HG02759 (cell line): ENCODE results near the gene PRKCE.
"Not testable (repeated sequence)": the region's sequence is repeated elsewhere in the genome, so short reads cannot be mapped to it uniquely, and the experiment has no call there.

Source experiments
- ATAC-seq: cut with Tn5 transposase; IDR thresholded peaks from one replicate; pipeline ENCODE4 v1.9.1; 2021; ENCODE audit warnings: mild to moderate bottlenecking, moderate library complexity; ENCODE audit not compliant: unreplicated experiment

The PRKCE gene

DNA sequence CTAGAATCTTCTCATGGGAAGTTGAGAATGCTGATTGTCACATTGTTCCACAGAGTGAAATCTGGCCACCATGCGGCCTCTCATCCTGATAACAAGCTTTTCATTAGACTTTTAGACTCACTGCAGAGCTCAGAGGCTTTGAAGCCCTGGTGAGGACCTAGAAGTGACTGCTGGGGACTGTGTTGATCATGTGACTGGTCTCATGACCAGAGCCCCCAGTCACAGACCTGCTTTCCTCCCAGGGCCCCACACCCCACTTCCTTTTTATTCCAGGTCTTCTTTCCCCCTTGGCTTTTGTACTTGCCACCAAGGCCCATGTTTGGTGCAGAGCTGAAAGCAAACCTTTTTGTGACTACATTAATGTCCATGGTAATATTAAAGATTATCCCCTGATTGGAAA lies 45.2 kb downstream of the PRKCE start:
- ATAC-seq: no peak

DNA sequence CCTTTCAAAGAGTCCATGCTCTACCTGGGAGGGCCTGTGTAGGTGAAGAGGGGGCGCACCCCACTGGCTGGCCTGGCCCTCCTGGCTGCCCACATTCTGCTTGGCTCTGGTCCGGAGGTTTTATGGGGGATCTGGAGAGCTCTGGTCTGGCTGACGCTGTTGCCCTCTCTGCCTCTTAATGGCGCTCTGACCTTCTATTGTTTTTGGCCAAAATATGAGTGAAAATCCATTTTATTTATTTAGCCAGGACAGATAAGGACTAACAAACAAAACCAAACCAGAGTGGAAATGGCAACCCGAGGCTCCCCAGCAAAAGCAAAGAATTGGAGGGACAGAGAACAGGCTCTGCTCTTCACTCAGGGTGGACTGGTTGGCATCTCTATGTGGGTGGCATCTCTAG lies 45.7 kb downstream of the PRKCE start:
- no peak for ATAC-seq

DNA sequence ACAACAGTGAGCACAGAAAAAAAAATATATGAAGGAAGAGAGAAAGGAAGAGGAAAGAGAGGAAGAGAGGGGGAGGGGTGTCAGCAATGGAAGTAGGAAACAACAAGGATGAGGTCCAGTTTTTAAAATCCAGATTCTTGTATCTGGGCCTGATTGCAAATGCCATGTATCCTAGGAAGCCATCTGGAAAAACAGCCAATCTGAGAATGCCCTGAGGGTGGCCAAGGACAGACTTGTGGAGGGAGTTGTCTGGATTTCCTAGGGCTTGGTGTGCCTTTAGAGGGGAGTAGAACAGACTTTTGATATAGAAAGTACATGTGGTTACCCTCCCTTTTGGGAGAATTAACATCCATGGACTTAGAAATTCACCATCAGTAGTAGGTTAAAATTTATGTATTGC lies 47.1 kb downstream of the PRKCE start:
- ATAC-seq: no peak

DNA sequence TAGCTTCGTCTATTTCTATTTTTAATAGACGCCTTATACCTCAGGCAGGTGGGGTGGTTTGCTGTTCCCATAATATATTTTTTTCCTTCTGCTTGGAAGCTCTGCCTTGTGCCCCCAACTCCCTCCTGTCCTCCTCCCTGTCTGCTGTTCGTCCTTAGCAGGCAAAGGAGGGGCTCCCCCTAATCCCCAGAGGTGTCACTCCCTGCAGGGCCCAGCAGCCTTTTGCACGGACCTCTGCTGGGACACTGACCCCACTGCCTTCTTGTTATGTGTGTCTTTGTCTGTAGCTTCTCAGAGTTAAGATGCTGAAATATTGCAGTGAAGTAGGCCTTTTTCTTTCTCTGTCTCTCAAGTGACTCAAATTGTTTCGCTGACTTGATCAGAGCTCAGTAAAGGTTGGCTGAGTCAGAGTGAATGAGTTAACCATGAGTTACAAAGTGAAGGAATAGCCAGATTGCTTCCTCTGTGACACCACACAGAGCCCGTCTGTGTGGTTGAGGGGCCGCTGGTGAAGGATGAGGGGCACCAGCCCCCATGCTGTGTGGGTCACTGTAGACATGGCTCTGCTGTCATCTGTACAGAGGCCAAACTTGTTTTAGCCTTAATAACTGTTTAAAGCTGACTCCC lies 47.7 kb downstream of the PRKCE start:
- ATAC-seq: peak; percentile 80

DNA sequence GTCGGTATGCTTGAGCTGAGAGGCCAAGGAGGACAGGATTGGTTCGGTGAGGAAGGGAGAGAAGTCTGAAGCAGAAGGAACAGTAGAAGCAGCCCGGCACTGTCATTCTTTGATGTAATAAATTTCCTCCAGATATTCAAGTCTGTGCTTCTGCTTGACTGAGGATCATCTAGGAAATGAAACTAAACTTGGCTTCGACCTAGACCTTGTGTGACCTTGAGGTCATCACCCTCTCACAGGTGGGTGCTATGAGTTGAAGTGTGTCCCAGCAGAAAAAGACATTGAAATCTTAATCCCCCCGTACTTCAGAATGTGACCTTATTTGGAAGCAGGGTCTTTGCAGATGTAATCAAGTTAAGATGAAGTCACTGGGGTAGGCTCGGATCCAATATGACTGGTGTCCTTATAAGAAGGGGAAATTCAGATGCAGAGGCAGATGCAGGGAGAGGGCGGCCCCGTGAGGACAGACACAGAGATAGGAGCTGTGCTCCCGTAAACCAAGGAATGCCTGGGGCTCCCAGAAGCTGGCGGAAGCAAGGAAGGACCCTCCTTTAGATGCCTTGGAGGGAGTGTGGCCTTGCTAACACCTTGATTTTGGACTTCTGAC lies 49.0 kb downstream of the PRKCE start:
- no peak for ATAC-seq

DNA sequence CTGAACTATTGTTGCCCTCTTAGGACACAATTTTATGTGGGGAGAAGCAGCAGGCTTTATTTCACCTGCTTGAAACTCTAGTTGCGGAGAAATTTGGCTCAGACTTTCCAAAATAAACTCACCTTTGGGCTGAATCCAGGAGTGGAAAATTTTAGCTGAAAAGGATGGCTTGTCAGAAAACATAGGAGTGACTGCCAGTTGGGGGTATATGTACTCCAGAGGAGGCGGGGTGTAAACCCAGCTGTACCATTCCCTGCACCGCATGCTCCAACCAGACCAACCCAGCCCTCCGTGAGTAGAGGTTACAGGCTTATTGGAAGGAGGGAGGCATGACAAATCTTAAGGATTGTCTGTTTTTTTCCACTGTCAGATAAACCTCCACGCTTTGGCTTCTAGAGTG lies 53.8 kb downstream of the PRKCE start:
- ATAC-seq: no peak

DNA sequence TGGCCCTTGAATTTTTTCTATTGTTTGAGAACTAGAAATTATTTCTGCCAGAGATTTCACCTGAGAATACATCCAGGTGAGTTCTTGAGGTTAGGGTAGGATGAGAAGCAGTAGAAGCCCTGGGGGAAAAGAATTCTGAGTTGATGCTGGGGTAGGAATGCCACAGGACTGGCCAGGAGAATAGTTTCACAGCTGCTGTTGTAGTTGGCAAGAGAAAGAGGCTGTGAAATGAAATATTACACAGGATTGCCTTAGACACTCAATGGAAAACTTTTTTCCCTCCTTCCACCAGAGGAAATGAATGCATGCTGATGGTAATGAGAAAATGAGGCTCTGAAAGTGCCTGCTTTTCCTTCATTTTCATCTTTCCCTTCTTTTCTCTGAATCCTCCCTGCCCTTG lies 54.6 kb downstream of the PRKCE start:
- ATAC-seq: no peak

DNA sequence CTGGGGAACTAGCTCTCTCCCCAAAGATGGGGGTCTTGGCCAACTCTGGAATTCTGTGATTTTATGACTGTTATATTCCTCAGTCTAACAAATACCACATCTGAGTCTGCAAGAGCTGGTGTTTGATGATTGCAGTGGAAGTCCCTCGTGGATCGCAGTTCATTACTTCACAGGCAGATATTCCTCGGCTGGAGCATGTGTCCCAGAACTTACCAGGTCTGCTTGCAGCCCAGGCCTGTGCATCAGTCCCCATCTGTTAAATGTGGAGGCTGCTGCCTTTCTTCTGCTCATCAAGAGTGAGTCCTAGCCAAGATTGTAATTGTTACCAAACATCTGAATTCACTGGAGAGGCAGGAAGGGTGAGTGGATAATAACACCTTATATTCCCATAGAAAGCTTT lies 55.5 kb downstream of the PRKCE start:
- ATAC-seq: no peak

DNA sequence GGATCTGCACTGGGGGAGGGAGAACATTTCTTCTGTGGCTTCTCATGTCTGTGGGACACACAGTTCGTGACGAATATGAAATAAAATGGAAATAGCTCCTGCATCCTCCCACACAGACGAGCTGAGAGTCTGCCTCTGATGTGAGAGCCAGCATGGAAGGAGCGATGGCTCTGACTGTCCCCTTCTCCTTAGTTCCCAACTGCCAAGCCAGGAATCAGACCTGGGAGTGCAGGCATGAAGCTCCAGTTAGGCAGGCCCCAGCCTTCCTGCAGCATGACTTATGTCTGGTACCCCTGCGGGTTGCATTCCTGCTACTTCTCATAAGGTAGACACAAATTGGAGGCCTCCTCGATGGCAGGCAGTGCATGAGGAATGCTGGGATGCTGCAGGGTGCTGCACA lies 56.2 kb downstream of the PRKCE start:
- ATAC-seq: no peak

DNA sequence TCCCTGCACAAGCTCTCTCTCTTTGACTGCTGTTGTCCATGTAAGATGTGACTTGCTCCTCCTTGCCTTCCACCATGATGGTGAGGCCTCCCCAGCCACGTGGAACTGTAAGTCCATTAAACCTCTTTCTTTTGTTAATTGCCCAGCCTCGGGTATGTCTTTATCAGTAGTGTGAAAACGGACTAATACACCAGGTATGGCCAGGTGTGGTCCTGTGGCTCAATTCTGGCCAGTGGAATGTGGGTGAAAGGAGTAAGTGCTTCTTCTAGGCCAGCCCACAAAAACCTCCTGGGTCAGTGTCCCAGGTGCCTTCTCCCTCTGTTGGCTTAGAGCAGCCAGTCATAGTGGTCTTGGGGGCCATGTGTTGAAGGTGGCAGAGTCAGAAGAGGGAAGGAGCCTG lies 57.0 kb downstream of the PRKCE start:
- ATAC-seq: no peak

DNA sequence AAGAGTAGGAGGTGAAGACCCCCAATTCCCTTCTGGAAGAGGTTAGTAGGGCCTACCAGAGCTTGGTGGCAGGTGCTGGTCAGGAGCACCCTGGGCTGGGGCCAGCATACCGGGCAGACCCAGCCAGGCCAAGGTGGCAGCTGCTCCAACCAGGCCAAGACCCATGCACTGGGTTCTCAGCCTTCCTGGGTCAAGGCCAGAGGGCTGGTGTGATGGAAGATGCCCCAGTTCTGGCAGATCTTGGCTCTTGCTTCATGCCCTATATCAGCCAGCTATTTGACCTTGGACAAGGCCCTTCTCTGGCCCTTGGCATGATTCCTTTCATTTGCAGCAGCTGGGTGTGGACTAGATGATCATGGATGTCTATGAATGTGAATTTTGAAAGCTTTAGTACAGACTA lies 57.7 kb downstream of the PRKCE start:
- ATAC-seq: no peak

DNA sequence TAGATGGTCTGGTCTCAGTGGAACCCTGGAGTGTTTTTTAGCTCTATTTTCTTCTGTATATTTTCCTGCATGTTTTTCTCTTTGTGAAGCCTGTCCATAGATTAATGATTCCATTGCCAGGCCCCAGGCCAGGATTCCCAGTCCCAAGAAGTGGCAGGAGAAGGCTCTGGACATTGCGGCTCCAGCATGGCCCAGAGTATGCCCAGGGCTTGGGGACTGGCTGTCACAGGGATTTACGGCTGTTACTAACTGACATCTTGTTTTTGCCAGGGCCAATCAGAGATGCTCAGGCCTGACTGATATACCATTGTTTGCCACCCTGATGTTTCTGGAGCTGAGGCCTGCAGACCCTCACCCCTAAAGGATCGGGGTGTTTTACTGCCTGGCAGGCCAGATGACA lies 59.0 kb downstream of the PRKCE start:
- ATAC-seq: no peak

DNA sequence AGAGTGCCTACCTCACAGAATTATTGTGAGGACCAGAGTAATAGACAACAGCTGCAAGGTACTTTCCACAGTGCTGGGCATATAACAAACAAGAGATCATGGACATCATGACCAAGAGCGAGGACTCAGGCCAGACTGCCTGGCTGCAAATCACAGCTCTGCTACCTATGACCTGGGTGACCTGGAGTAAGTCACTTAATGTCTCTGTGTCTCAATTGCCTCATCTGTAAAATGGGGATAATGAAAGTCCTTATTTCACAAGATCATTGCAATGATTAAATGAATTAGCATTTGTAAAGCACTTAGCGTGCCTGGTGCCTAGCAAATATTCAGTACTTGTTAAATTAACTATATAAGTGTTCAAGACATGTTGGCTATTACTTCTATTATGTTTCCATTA lies 59.7 kb downstream of the PRKCE start:
- ATAC-seq: no peak

DNA sequence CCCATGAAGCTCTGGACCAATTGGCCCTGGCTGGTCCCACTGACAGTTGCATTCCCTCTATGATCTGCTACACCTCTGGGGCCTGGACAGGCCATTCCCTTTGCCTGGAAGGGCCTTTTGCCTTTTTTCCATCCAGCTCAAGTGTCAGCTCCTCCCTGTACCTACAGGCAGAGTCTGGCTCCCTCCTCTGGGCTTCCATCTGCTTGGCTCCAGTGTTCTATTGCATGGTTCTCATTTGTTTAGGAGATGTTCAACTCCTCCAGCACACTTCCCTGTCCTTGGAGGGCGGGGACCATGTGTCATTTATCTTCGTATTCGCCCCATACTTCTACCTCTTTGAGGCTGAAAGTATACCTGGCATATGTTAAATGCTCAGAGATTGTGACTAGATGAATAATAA lies 61.1 kb downstream of the PRKCE start:
- ATAC-seq: no peak

DNA sequence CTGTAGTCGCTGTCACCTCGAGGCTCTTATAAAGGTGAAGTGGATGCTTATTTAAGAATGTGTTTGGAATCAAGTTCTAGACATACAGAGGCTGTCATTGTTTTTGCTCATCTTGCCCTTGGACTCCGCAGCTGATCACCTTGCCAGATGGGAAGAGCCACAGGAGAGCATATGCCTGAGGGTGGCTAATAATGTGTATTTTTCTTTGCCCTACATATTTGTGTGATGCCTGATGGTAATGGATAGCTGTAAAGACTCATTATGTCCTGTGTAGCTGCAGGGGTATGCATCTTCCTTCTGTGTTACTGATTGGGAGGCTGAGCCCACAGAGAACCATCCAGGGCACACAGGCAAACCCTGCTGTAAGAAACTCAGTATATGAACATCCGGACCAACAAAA lies 61.7 kb downstream of the PRKCE start:
- ATAC-seq: no peak

DNA sequence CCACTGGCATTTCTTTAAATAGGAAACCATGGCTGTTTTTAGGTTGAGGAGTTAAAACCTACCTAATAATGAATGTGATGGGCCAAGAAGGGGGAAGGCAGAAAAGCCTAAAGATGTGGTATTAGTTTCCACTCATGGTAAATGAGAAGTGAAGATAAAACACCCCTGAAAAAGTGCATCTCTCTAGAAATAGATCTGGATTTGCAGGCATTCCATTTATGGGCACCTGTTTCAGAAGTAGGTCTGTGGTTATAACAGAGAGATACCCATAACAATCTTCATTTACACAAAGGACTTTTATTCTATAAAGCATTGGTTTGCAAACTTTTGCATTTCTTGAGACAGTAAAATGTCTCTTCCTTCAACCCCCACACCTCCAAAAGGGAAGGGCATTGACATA lies 62.1 kb downstream of the PRKCE start:
- ATAC-seq: peak; percentile 42

DNA sequence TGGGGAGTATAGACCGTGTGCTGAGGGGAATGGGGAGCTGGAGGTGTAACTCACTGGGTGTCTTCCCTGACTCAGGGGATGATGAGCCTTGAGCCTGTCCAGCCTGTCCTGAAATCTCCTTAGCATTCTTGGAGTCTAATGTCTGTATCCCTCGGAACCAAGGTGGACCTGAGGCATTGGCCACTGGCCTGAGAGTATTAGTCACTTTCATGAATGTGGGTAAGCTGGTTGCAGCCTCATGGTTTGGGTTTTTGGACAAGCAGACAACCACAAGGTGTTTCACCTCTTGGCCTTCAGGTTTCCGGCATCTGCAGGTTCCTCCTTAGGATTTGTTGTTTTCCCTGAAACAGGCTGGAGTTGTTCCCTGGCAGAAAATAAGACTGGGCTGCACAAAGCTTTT lies 63.2 kb downstream of the PRKCE start:
- ATAC-seq: no peak

DNA sequence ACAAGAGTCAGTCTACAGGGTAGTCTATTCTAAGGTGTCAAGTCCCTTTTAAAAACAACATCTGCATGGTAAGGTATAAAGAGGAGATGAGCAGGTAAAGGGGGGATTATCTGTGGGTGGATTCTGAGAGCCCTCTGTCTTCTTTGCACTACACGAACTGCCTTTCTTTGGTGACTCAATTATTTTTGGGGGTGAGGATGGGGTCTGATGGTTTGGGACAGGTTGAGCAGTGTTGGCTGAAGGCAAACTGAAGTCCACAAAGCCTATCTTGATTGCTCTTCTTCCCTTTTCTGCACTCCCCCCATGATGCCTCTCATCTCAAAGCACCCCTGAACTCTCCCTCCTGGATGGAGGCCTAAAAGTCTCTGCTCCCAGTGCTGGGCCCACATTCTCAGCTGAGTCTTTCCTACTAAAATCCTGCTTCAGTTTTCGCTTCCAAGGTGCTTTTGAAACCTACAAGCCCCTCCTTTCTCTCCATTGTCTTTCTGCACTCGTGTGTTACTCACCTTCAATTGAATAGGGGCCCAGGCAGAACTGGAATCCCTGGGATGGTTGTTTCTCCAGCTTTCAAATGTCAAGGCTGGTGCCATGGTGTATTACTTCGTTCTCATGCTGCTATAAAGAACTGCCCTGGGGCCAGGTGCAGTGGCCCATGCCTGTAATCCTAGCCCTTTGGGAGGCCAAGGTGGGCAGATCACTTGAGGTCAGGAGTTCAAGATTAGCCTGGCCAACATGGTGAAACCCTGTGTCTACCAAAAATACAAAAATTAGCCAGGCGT lies 64.3 kb downstream of the PRKCE start:
- ATAC-seq: no peak

DNA sequence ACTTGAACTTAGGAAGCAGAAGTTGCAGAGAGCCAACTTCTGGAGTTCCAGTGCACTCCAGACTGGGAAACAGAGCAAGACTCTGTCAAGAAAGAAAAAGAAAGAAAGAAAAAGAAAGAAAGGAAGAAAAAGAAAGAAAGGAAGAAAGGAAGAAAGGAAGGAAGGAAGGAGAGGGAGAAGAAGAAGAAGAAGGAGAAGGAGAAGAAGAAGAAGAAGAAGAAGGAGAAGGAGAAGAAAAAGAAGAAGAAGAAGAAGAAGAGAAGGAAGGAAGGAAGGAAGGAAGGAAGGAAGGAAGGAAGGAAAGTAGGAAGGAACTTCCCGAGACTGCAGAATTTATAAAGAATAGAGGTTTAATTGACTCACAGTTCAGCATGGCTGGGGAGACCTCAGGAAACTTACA lies 65.0 kb downstream of the PRKCE start:
- ATAC-seq: not testable (repeated sequence)

DNA sequence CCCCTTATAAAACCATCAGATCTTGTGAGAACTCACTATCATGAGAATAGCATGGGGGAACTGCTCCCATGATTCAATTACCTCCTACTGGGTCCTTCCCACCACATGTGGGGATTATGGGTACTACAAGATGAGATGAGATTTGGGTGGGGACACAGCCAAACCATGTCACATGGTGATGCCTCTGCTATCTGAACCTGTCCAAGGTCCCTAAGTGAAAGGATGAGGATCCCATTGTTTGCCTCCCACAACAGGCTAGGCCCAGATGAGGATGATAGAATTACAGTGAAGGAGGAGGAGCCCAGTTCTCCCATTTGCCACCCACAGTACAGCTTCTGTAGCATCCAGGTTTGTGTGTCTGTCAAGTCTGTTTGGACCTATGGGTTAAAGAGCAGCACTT lies 65.4 kb downstream of the PRKCE start:
- no peak for ATAC-seq

DNA sequence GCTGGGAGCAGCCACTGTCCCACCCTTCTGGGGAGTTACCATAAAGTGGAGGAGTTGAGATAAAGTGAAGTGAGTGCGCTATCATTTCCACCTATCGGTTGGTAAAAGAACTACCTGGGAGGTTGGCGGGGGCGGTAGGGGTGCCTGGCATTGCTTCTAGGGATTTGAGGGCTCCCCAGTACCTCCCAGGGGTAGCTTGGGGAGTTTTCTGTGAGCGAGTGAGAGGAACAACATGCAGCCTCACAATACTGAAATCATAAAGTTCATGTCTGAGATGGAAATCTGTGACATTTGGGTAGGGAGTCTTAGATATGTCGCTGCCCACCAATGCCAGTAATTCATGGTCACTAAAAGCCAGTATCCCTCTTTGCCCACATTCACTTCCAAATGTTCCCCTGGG lies 68.7 kb downstream of the PRKCE start:
- ATAC-seq: no peak

DNA sequence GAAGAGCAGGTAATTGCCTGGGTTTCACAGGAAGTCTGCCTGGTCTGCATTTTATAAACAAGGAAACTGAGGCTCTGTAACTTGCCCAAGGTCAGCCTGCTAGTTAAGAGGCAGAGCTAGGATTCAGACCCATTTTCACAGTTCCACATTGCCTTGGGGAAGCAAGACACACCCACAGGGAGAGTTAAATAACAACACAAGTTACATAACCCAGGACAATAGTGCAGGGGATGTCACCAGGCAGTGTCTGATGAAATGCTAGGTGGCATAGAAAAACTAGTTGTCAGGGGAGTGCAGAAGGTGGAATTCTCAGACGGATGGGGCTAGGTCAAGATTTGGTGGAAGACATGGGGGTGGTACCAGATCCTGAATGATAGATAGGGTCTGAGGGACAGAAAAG lies 69.7 kb downstream of the PRKCE start:
- ATAC-seq: no peak
